ENCODE measurements around the gene SNCG.
A peak's percentile ranks its signal among the peaks of the same experiment; 100 is the strongest.
"Not testable (repeated sequence)": the region's sequence is repeated elsewhere in the genome, so short reads cannot be mapped to it uniquely, and the experiment has no call there.

Gene SNCG

DNA sequence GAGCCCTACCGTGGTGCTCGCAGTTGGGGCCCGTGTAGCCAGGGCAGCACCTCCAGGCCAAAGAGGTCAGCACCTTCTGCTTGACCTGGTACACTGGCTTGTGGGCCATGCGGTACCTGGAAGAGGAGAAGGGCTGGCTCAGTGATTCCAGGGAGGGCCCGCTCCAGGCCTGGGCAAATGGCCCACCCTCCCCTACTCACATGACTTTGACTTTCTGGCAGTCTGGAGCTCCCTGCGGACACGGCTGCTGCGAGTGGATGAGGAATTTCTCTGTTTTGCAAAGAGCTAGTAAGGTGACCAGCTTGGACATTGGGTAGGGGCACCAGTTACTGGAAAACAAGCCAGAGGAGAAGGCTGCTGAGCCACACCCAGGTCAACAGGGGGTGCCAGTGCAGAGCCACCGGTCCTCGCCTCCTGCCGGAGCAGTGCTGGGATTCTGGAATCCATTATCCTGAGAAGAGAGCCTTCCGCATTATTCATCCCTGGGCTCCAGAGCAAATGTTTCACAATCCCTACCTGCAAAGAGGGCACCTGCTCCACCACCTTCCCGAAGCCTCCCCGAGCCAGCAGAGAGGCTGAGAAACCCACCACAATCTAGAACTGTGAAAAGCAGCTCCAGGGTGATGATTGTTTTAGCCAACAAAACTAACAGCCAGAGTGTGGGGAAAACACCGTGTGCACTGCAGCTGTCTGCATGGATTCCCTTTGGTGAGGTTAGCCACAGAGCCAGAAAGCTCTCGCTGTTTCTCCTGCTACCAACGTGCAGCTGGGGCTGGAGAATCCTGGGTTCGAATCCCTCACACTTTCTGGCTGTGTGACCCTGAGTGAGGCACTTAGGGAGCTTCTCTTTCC lies 12.8 kb upstream of the SNCG start:
- no peak for DNase-seq

DNA sequence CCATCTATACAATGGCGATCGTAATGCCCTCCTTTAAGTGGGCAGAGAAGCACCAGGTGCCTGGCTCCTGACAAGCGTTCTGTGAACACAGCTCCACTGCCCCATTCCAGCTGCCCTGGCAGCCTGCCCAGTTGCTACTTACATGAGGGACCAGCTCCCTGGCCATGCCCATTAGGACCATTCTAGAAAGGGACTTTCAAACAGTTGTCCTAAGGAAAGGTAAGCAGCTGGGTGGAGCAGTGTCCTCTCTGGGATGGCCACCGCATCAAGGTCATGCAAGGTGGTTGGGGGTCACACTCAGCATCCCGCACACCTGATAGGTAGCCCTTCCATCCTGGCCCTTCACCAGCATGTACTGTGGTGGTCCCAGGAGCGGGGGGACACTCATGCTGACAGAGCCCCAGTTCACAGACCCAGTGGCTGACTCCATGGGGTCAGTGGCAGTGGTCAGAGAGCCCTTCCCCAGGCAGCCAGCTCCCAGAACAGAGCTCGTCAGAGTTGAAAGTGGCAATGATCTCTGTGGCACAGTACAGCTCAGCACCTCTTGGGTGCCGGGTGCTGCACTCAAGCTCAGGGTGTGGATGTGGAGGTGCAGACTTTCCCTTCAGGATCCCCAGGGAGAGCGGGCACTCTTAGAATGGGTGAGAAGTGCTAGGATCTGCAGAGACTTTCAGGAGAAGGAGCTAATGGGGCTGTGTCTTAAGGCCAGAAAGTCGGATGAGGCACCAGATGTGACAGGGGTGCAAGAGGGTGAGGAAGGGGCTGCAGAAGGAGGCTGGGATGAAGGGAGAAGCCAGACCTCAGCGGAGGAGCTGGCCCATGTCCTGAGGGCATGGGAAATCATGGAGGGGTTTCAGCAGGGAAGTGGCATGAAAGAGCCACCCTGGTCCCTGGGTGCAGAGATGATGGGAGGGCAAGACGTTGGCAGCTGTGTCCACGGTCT lies 11.9 kb upstream of the SNCG start:
- no peak for DNase-seq

- not testable (repeated sequence) for DNase-seq
These were observed 10.6 kb upstream of the SNCG start for GRCh38 chr10:86947806-86948205.

- DNase-seq = peak in 1 of 2 donors; percentile 29
These were observed 8.1 kb upstream of the SNCG start for GRCh38 chr10:86950349-86950748.

GRCh38 chr10:86951184-86951761 lies 7.1 kb upstream of the SNCG start:
- no peak for DNase-seq

DNA sequence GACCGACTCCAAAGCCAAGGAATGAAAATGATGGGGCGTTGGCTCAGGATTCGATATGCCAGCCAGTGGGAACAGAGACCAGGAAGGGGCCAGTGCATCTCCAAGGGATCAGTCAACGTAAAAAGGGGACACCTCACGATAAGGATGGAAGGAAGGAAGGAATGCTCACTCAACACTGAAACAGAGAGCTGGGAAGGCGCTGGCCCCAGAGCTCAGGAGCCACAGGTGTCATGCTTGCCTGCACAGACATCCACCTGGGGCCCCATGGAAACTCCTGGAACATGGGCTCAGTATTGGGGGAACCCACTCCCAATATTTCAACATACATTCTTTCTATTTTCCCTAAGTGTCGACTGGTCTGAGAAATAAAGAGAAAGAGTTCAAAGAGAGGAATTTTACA lies 6.3 kb upstream of the SNCG start:
- no peak for DNase-seq

GRCh38 chr10:86952697-86953096 lies 5.7 kb upstream of the SNCG start:
- not testable (repeated sequence) for DNase-seq

DNA sequence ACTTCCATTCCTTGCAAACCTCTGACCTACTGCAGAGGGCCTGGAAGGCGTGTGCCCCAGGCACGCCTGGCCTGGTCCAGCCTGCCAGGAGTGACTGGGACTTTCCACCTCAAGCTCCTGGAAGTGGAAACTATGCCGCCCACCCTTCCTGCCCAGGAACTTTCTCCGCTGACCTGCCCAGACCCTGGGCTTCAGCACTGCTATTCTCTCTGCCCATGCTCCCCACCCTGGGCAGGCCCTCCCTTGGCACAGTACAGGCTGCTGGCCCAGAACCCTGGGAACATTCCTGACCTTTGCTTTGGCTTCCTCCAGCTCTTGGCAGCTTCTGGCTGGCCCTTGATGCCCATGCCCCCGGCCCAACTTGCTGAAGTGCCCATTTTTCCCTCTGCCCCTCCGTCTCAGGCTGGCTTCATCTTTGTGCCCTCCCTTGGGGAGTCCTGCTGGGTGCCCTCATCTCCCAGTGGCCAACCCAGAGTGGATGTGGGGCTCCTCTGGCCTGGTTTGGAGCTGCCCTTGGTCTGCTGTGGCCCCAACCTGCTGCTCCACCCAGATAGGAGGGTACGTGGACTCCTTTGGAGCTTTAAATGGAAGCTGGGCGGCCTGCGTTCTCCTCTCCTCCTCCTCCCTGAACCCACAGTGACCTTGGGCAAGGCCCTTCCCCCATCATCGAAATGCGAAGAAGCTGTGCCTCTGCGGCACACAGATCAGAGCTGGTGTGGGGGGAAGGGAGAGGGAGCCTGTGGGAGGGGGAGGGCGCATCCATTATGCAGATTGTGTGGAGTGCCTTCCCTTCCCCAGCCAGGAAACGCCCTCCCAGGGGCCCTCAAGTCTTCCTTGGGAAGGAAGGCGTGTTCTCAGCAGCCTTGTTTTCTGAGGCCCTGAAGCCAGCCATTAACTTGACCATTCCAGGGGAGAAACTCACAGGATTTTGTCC lies 4.4 kb upstream of the SNCG start:
- no peak for DNase-seq

DNA sequence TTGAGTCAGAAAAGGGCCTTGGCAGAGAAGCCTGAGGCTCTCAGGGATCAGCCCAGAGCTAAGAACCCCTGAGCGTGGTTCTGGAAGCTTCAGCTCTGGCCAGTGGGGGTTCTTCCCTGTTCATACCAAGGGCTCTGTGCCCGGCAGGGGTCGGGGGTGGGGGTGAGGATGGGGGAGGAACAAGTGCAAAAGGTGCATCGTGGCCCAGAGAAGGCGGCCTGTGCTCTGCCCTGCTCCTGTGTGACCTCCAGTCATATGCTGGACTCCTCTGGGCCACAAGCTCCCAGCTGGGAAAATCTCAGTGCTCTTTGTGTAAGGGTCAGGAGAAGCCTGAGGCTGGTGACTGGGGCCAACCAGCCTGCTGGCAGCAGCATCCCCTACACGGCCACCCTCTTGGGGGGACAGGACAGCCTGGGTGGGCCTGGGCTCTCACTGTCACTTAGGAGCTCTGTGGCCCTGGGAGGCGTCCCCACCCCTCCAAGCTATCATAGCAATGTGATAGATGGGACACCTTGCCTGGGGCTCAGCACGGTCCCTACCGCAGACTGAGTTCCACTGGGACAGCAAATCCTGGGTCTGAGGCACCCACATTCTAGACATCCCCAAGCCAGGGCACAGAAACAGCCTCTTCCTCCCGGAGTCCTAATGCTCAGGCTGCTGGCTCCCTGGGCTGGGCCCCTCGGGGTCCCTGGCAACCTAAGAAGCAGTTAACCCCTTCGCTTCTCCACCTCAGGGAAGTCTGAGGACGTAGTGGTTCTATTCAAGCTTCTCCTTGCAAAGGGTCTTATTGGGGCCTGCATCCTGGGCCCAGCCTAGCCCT lies 3.5 kb upstream of the SNCG start:
- DNase-seq = no peak

GRCh38 chr10:86955501-86956194 lies 2.8 kb upstream of the SNCG start:
- DNase-seq = no peak

GRCh38 chr10:86956195-86956847 lies 2.1 kb upstream of the SNCG start:
- DNase-seq = no peak

- DNase-seq = no peak
These were observed 1.5 kb upstream of the SNCG start for GRCh38 chr10:86956848-86957448.

DNA sequence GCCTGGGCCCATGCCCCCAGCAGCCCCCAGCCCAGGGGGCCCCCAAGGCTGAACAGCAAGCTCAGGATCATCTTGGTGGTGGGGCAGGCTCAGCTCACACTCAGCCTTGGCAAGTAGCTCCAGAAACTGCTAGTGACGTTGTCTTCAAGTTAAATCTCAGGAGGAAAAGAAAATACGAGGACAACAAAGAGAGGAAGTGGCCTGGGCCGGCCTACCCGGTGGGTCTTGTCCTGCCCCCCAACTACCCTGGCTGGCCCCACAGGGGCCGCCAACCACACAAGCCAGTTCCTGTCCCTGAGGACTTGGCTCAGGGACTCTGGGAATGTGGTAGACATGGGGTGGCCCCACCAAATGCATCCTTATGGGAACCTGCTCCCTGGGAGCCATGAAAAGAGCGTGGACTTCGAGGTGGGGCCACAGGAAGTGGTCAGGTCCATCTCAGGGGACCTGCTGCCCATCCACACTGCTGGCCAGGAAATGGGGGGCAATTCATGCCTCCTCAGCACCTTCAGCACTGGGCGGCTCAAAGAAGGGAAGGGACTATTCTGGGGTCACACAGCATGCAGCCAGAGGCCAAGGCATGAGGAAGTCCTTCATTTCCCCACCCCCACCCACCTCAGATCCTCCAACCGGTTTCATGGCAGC lies 806 bp upstream of the SNCG start, which contains the start of gene MMRN2:
TSS of gene MMRN2 (minus strand) at position 145 of the 645 bp plus-strand sequence. CDS start at position 71, 74 bp downstream.
- no peak for DNase-seq

DNA sequence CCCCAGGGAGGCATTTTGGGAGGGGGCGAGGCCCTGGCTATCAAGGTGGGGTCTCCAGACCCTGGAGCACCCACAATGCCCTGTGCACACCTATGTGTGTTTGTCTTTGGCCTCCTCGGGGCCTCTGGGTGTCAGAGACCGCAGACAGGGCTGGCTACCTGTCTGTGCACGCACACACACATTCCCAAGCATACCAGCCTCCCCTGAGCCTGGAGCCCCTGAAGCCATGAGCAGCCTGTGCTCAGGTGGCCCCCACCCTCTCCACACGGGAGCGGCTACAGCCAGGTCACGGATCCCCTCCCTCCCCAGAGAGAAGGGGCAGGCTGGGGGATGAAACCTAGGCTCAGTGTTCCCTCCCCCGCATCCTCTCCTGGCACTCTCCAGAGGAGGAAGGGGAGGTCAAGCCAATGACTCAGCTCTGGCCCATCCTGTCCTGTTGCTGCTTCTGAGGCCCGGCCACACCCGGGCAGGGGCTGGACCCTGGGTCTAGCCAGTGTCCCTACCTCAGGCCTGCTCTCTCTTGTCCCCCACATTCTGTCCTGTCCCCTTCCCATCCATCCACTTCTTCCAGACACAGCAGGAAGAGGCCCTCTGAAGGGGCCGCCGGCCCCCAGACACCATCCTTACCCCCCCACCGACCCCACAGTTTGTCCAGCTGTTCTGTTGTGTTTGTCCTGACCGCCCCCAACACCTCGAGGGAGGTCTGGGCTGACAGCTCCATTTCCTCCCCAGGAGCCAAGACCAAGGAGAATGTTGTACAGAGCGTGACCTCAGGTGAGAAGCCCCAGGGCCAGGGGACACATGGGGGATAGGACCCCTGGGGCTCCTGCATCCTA lies 720 bp downstream of the SNCG start:
- no peak for DNase-seq

DNA sequence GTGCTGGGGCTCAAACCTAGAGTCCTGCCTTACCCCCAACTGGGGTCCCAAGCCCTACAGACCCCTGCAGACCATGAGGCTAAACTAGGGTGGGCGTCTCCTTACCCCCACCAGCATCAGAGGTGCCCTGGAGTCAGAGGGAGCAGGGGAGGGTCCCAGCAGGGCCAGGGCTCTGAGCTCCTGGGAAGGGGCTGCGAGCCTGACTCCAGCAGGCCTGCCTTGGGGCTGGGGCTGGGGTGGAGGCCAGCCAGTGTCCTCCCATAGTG lies 1.3 kb downstream of the SNCG start:
- no peak for DNase-seq

- DNase-seq = peak; percentile 35 to 61
These were observed 1.8 kb downstream of the SNCG start for GRCh38 chr10:86960003-86960862.

DNA sequence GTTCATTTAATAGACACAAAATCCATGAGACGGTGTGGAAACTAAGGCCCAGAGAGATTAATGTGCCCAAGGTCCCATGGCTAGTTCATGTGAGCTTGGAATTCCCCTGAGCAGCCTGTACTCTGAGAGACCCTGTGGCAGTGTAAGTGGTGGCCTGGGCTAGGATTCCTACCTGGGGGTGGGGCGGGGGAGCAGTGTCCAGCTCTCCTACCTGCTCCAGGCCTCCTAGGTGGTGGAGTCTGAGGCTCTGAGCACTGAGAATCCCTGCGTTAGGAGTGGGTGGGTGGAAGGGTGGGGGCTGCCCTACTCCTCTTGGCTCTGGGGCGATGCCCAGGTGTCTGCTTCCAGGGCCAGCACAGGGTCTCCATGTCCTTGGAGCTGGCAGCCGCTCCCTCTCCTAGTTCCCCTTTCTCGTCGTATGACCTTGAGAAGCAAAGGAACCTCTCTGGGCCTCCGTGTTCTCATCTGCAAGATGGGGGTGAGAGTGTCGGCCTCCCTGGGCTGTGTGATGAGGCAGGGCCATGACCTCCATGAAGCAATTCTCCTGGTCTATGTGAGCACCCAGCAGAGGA lies 2.5 kb downstream of the SNCG start:
- DNase-seq = no peak

All from CD4-positive, alpha-beta T cell treated with Interleukin-4 for 1 hour (primary cell).